MM.1S (cell line): Measurements from ENCODE around the gene GPR107.

Experiments used
- DNase-seq: peaks from one replicate; pipeline ENCODE4 v3.0.0-alpha.2; 2015
- H2AFZ ChIP-seq: fragments of 300-600 bp; sonication (generic); 2 replicates; pipeline ENCODE4 v1.6.0; 2016; ENCODE audit warnings: antibody characterized with exemption, low read length
- H3F3A ChIP-seq: fragments of 300-600 bp; sonication (generic); 2 replicates; pipeline ENCODE4 v1.6.1; 2016; ENCODE audit warnings: mild to moderate bottlenecking, antibody characterized with exemption, low read length, moderate library complexity, mixed read lengths; ENCODE audit not compliant: insufficient read depth
- H3K27ac ChIP-seq: fragments of 300-600 bp; sonication (generic); 2 replicates; pipeline ENCODE4 v1.5.1; 2016; ENCODE audit warnings: mild to moderate bottlenecking, low read length
- H3K27me3 ChIP-seq: fragments of 300-600 bp; sonication (generic); replicated peaks from 2 replicates; pipeline ENCODE4 v1.6.0; 2016; ENCODE audit warnings: low read length; ENCODE audit not compliant: insufficient read depth
- H3K36me3 ChIP-seq: fragments of 300-600 bp; sonication (generic); replicated peaks from 2 replicates; pipeline ENCODE4 v1.6.1; 2016; ENCODE audit warnings: mild to moderate bottlenecking, low read length, mixed read lengths; ENCODE audit not compliant: insufficient read depth
- H3K4me1 ChIP-seq: fragments of 300-600 bp; sonication (generic); 2 replicates; pipeline ENCODE4 v1.6.1; 2016; ENCODE audit warnings: low read length, mixed read lengths
- H3K4me2 ChIP-seq: fragments of 300-600 bp; sonication (generic); 2 replicates; pipeline ENCODE4 v1.6.0; 2016; ENCODE audit warnings: low read depth, low read length
- H3K4me3 ChIP-seq: fragments of 300-600 bp; sonication (generic); 2 replicates; pipeline ENCODE4 v1.5.1; 2016; ENCODE audit warnings: low read length, mixed read lengths
- H3K79me2 ChIP-seq: fragments of 300-600 bp; sonication (generic); 2 replicates; pipeline ENCODE4 v1.6.1; 2016; ENCODE audit warnings: mixed run types, low read length, mixed read lengths
- H3K9ac ChIP-seq: fragments of 300-600 bp; sonication (generic); 2 replicates; pipeline ENCODE4 v1.6.1; 2016; ENCODE audit warnings: low read length, mixed read lengths
- H3K9me2 ChIP-seq: fragments of 300-600 bp; sonication (generic); replicated peaks from 2 replicates; pipeline ENCODE4 v1.6.1; 2016; ENCODE audit warnings: mild to moderate bottlenecking, low read length, mixed read lengths; ENCODE audit not compliant: insufficient read depth
- H3K9me3 ChIP-seq: fragments of 300-600 bp; sonication (generic); replicated peaks from 2 replicates; pipeline ENCODE4 v1.6.1; 2016; ENCODE audit warnings: mild to moderate bottlenecking, low read length, mixed read lengths; ENCODE audit not compliant: insufficient read depth
- H4K20me1 ChIP-seq: fragments of 300-600 bp; sonication (generic); 2 replicates; pipeline ENCODE4 v1.6.1; 2016; ENCODE audit warnings: mild to moderate bottlenecking, low read length, moderate library complexity, mixed read lengths; ENCODE audit not compliant: insufficient read depth
- CTCF ChIP-seq: fragments of 300-600 bp; sonication (generic); IDR thresholded peaks from 2 replicates; pipeline ENCODE4 v1.5.1; 2016; ENCODE audit warnings: antibody characterized with exemption, low read length, mixed read lengths
- EZH2 ChIP-seq: fragments of 300-600 bp; sonication (generic); optimal IDR thresholded peaks from 2 replicates; pipeline ENCODE3; 2017; ENCODE audit warnings: low read depth, mild to moderate bottlenecking, antibody characterized with exemption, low read length, mixed read lengths
- EZH2phosphoT487 ChIP-seq: fragments of 300-600 bp; sonication (generic); IDR thresholded peaks from 2 replicates; pipeline ENCODE4 v1.6.1; 2018; ENCODE audit warnings: antibody characterized with exemption, low read length

Gene GPR107

DNA sequence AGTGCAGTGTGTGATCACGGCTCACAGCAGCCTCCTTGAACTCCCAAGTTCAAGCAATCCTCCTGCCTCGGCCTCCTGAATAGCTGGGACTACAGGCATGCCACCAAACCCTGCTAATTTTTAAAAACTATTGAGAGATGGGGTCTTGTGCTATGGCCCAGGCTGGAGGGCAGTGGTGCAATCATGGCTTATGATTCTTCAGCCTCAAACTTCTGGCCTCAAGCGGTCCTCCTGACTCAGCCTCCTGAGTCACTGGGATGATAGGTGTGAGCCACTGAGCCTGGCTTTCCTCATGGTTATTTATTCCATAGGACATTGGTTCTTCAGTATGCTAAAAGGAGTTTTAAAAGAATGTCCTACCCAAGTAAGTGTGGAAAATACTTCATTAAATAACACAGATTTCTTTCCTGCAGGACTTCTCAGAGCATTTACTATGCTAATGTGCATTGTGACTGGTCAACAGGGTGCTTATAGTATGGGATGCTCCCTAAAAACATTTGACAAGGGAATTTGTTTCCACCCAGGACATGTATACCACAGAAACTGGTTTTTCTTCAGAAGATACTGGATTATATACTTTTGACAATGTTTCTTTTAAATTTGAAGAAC is 107.3 kb downstream of the GPR107 start:
- H3K9me2 ChIP-seq, result no peaks in the 10 kb centered on the region
- no peak overlapping the region for H3K27ac ChIP-seq
- no peak for DNase-seq
- no peaks in the 10 kb centered on the region for H3K36me3 ChIP-seq
- no peak overlapping the region for H3K9ac ChIP-seq
- H3K79me2 ChIP-seq, result no peaks in the 10 kb centered on the region
- no peak overlapping the region for H2AFZ ChIP-seq
- no peaks in the 10 kb centered on the region for H3K4me1 ChIP-seq
- no peaks in the 10 kb centered on the region for H4K20me1 ChIP-seq
- no peak overlapping the region for H3K4me3 ChIP-seq
- no peaks in the 10 kb centered on the region for H3K9me3 ChIP-seq
- peaks cover 91% of the 10 kb centered on the region for H3K27me3 ChIP-seq
- H3K4me2 ChIP-seq, result no peak overlapping the region
- H3F3A ChIP-seq, result no peaks in the 10 kb centered on the region
- TF ChIP-seq EZH2phosphoT487, result no peak
- no peak for TF ChIP-seq CTCF
- no peak for TF ChIP-seq EZH2

DNA sequence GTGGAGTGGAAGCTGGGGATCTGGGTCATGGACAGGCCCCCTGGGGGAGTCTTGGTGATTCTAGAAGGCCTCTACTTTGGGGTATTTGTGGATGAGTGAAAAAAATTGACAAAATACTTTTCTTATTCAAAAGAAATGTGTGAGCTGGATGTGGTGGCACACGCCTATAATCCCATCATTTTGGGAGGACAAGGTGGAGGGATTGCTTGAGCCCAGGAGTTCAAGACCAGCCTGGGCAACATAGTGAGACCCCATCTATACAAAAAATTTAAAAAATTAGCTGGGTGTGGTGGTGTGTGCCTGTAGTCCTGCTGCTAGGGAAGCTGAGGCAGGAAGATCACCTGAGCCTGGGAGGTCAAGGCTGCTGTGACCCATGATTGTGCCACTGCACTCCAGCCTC is 111.9 kb downstream of the GPR107 start:
- Histone ChIP-seq H3K36me3 (no peaks in the 10 kb centered on the region), H2AFZ (no peak overlapping the region), H3F3A (no peaks in the 10 kb centered on the region), H4K20me1 (no peaks in the 10 kb centered on the region), H3K9me3 (no peaks in the 10 kb centered on the region), H3K27me3 (peaks cover 85% of the 10 kb centered on the region), H3K27ac (no peak overlapping the region), H3K9me2 (no peaks in the 10 kb centered on the region), H3K4me1 (no peaks in the 10 kb centered on the region), H3K4me2 (no peak overlapping the region), H3K79me2 (no peaks in the 10 kb centered on the region), H3K4me3 (no peak overlapping the region), H3K9ac (no peak overlapping the region)
- DNase-seq, result no peak
- TF ChIP-seq CTCF (no peak), EZH2phosphoT487 (no peak), EZH2 (no peak)

- no peaks in the 10 kb centered on the region for H3K9me2 ChIP-seq
Observed at GRCh38 chr9:130166399-130166798, 112.7 kb downstream of the GPR107 start.

More at GRCh38 chr9:130166399-130166798, 112.7 kb downstream of the GPR107 start:
- H2AFZ ChIP-seq, result no peak overlapping the region
- H3K9me3 ChIP-seq, result no peaks in the 10 kb centered on the region
- H3K4me2 ChIP-seq, result no peak overlapping the region
- H3K4me3 ChIP-seq, result no peak overlapping the region
- TF ChIP-seq EZH2phosphoT487 (no peak), EZH2 (no peak), CTCF (no peak)
- H3K27me3 ChIP-seq, result peaks cover 85% of the 10 kb centered on the region
- no peaks in the 10 kb centered on the region for H4K20me1 ChIP-seq
- no peak overlapping the region for H3K9ac ChIP-seq
- H3F3A ChIP-seq, result no peaks in the 10 kb centered on the region
- no peak for DNase-seq
- no peaks in the 10 kb centered on the region for H3K4me1 ChIP-seq
- H3K27ac ChIP-seq, result no peak overlapping the region
- no peaks in the 10 kb centered on the region for H3K79me2 ChIP-seq
- no peaks in the 10 kb centered on the region for H3K36me3 ChIP-seq
